ENCODE data around the gene WDR59.
"Not testable (repeated sequence)": the region's sequence is repeated elsewhere in the genome, so short reads cannot be mapped to it uniquely, and the experiment has no call there.

WDR59 gene

GRCh38 chr16:74991593-74992403 is 6.9 kb upstream of the WDR59 start:
- H3K4me3 ChIP-seq (ENCODE audit: low read depth, low read length) = no peak overlapping the region
- no peaks in the 10 kb centered on the region for H3K27me3 ChIP-seq (replicated peaks)
- no peak overlapping the region for H3K27ac ChIP-seq
- no peak for TF ChIP-seq CTCF (IDR thresholded peaks at IDR 0.05; ENCODE audit: low read depth, low read length, missing control alignments)
- in situ Hi-C loops (cut with HindIII; ENCODE audit: low pct_ligation_motif_present, low sequenced_read_pairs) = no loop called here
- DNase-seq = no peak
- no peaks in the 10 kb centered on the region for H3K36me3 ChIP-seq (replicated peaks)

GRCh38 chr16:74991268-74991592 is 6.3 kb upstream of the WDR59 start:
- Histone ChIP-seq H3K36me3 (replicated peaks) (no peaks in the 10 kb centered on the region), H3K27ac (no peak overlapping the region), H3K27me3 (replicated peaks) (no peaks in the 10 kb centered on the region), H3K4me3 (ENCODE audit: low read depth, low read length) (no peak overlapping the region)
- no peak for DNase-seq
- no peak for TF ChIP-seq CTCF (IDR thresholded peaks at IDR 0.05; ENCODE audit: low read depth, low read length, missing control alignments)
- in situ Hi-C loops (cut with HindIII; ENCODE audit: low pct_ligation_motif_present, low sequenced_read_pairs) = no loop called here

DNA sequence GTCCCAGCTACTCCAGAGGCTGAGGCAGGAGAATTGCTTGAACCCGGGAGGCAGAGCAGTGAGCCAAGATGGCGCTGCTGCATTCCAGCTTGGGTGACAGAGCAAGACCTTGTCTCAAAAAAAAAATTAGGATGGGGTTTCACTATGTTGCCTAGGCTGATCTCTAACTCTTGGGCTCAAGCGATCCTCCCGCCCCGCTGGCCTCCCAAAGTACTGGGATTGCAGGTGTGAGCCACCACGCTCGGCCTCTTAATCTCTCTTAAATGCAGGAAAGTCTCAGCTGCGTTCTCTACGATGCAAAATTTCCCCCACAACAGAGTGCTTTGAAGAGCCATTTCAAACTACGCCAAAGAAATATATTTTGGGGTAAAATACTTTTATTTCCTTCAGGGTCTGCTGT is 5.9 kb upstream of the WDR59 start:
- TF ChIP-seq CTCF (IDR thresholded peaks at IDR 0.05; ENCODE audit: low read depth, low read length, missing control alignments) = no peak
- in situ Hi-C loops (cut with HindIII; ENCODE audit: low pct_ligation_motif_present, low sequenced_read_pairs) = no loop called here
- DNase-seq = no peak
- Histone ChIP-seq H3K4me3 (ENCODE audit: low read depth, low read length) (no peak overlapping the region), H3K36me3 (replicated peaks) (no peaks in the 10 kb centered on the region), H3K27me3 (replicated peaks) (no peaks in the 10 kb centered on the region), H3K27ac (no peak overlapping the region)

- H3K27me3 ChIP-seq (replicated peaks); in situ Hi-C loops (cut with HindIII; ENCODE audit: low pct_ligation_motif_present, low sequenced_read_pairs); H3K36me3 ChIP-seq (replicated peaks); DNase-seq; H3K27ac ChIP-seq; H3K4me3 ChIP-seq (ENCODE audit: low read depth, low read length): not testable (repeated sequence)
These were observed 4.9 kb upstream of the WDR59 start for GRCh38 chr16:74989864-74990263.

DNA sequence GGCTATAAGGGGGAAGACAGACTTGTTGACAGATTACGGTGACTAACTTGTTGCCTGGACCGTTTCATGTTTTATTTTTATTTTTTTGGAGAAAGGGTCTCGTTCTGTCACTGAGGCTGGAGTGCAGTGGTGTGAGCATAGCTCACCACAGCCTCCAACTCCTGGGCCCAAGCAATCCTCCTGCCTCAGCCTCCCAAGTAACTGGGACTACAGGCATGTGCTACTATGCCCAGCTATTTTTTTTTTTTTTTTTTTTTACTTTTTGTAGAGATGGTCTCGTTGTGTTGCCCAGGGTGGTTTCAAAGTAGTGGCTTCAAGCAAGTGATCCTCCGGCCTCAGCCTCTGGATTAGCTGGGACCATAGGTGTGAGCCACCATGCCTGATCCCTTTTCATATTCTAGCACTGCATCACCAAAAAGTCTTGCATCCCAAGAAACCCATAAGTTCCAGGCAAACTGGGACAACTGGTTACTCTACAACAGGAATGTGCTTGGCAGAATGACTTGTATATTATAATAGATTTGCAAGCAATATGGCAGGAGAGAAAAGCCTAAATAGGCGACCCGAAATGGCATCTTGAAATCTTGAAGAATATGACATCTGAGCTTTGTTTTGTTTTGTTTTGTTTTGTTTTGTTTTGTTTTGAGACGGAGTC is 2.2 kb upstream of the WDR59 start:
- H3K27ac ChIP-seq = no peak overlapping the region
- no peaks in the 10 kb centered on the region for H3K36me3 ChIP-seq (replicated peaks)
- H3K4me3 ChIP-seq (ENCODE audit: low read depth, low read length) = no peak overlapping the region
- in situ Hi-C loops (cut with HindIII; ENCODE audit: low pct_ligation_motif_present, low sequenced_read_pairs) = no loop called here
- DNase-seq = no peak
- H3K27me3 ChIP-seq (replicated peaks) = no peaks in the 10 kb centered on the region
- no peak for TF ChIP-seq CTCF (IDR thresholded peaks at IDR 0.05; ENCODE audit: low read depth, low read length, missing control alignments)

DNA sequence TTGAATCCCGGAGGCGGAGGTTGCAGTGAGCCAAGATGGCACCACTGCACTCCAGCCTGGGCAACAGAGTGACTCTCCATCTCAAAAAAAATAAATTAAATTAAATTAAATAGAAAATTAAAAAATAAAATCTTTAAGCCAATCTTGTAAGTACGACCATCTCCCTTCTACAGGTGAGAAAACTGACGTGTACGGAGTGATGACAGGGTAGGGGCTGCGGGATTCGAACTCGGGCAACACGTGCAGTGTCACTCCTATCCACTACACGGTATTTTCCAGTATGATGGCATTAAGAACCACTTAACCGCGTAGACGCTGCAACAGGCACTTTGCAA is 762 bp downstream of the WDR59 start:
- Histone ChIP-seq H3K27me3 (replicated peaks) (no peaks in the 10 kb centered on the region), H3K36me3 (replicated peaks) (no peaks in the 10 kb centered on the region), H3K4me3 (ENCODE audit: low read depth, low read length) (peak overlapping the region; percentile 97), H3K27ac (no peak overlapping the region)
- no peak for DNase-seq
- in situ Hi-C loops (cut with HindIII; ENCODE audit: low pct_ligation_motif_present, low sequenced_read_pairs) = no loop called here
- no peak for TF ChIP-seq CTCF (IDR thresholded peaks at IDR 0.05; ENCODE audit: low read depth, low read length, missing control alignments)

All from brain microvascular endothelial cell (primary cell).